RWPE1 (cell line): ENCODE results near the gene MLIP.
A peak's percentile ranks its signal among the peaks of the same experiment; 100 is the strongest.

ENCODE experiments used
- CTCF ChIA-PET: fragments of 350-600 bp; sonication (Branson Sonifier 250); formaldehyde crosslinking; extraction: SDS; loops from one replicate; lab custom pipeline; 2021; lab: Yijun Ruan, JAX
- POLR2A ChIA-PET: fragments of 400-600 bp; formaldehyde crosslinking; extraction: SDS; loops from one replicate; lab custom pipeline; 2020; ENCODE audit warnings: antibody characterized with exemption; ENCODE audit not compliant: low non-redundant PET; lab: Yijun Ruan, JAX
- DNase-seq: peaks from one replicate; pipeline ENCODE4 v3.0.0; 2012; ENCODE audit warnings: low spot score
- H3K27ac ChIP-seq: fragments of 450-650 bp; 2 replicates; pipeline ENCODE4 v1.5.1; 2017
- CTCF ChIP-seq: fragments of 450-650 bp; conservative IDR thresholded peaks from 2 replicates; pipeline ENCODE4 v1.5.1; 2017; ENCODE audit warnings: low read depth, mild to moderate bottlenecking

The MLIP gene

DNA sequence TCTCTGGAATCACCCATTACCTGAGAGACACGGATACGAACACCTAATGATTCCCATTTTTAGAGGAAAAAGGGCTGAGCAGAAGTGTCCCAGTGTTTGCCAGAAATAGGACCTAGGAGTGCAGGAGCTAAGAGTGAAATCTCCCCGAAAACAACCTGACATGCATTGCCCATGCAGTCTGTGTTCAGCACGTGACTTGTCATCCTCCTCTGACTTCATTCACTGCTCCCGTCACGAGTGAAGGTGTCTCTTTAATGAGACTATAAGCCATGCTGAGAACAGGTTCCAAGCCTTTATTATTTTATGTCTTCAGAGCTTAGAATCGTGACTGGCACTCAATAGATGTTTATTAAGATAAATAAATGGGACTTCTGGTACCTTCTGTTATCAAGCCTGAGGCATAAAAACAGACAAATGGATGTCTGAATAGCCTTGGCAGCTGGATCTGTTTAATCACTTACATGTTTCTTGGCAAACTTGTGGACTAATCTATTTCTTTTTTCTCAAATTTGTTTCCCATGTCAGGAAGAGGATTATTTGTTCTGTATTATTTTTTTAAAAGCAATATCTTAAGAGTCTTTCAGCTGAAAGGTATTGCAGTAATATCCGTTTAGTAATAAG, 3.7 kb upstream of the MLIP start:
- DNase-seq, result no peak
- no peak overlapping the region for H3K27ac ChIP-seq
- ChIA-PET CTCF (no interaction called here), POLR2A (no interaction called here)
- no peak for TF ChIP-seq CTCF

- DNase-seq, result no peak
- no peak overlapping the region for H3K27ac ChIP-seq
- ChIA-PET POLR2A (no interaction called here), CTCF (no interaction called here)
- no peak for TF ChIP-seq CTCF
Observed at GRCh38 chr6:54108271-54108670, 3.0 kb upstream of the MLIP start.

DNA sequence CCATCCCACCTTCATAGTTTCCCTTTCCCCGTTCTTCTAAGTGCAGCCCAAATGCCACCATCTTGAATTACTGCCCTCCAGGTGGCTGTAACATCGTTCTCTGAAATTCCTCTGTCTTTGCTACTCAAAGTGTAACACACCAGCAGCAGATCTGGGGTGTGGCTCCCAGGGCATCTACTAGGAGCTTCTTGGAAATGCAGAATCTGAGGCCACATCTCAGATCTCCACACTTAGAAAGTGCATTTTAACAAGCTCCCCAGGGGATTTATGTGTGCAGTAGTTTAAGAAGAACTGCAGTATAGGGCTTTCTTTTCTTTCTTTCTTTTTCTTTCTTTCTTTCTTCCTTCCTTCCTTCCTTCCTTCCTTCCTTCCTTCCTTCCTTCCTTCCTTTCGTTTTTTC, 1.7 kb upstream of the MLIP start:
- no peak for TF ChIP-seq CTCF
- no peak for DNase-seq
- ChIA-PET CTCF (interaction anchor here (0.6 kb wide), 1 partner anchor 106 kb away, joined by 7 read pairs; no protein-coding TSS in a partner anchor), POLR2A (no interaction called here)
- H3K27ac ChIP-seq, result no peak overlapping the region

GRCh38 chr6:54112151-54112650, 958 bp downstream of the MLIP start:
- H3K27ac ChIP-seq, result no peak overlapping the region
- no peak for TF ChIP-seq CTCF
- ChIA-PET POLR2A (interaction anchor here (0.6 kb wide), 1 partner anchor 18 kb away, joined by 3 read pairs; no protein-coding TSS in a partner anchor), CTCF (no interaction called here)
- no peak for DNase-seq

DNA sequence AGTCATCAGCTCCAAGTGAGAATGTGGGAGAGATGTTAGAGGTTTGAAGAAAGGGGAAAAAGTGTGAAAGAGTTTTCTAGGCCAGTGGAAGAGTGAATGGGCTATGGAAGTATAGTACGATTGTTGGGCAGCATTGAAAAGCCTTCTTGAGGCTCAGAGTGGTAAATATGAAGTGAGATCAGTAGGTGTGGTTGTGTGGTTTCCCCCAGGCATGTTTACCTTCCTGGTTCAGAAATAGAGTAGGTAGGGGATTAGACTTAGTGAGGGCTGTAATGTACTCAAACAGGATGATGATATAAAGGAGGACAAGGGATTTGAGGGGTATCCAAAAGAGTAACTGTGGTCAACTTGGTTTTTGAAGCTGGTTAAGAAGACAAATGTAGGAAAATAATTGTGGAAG, 3.7 kb downstream of the MLIP start:
- no peak for DNase-seq
- no peak for TF ChIP-seq CTCF
- ChIA-PET POLR2A (no interaction called here), CTCF (no interaction called here)
- H3K27ac ChIP-seq, result no peak overlapping the region

DNA sequence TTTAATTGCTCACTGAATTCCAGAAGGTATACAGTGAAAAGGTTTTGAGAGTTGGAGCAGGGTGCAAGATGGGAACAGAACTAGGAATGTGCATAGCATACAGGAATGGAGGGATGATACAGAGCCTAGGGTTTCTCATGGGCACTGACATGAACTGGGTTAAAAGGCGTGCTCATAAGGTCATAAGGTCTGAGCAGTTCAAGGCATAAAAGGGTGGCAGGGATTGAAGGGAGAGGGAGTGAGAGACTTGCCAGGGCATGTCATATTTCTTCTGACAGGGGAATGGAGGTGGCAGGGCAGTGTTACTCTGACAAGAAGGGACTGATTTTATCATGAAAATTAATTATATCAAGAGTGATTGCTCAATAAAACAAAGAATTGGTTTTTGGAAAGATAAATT, 4.7 kb downstream of the MLIP start:
- ChIA-PET POLR2A (no interaction called here), CTCF (no interaction called here)
- TF ChIP-seq CTCF, result no peak
- peak; percentile 4 for DNase-seq
- no peak overlapping the region for H3K27ac ChIP-seq
